HepG2 (cell line): ENCODE data around the gene ZFP1. TPM values are rescaled to one million over a fixed set of nuclear protein-coding genes. Genes with fewer than 3 reads are reported as not detected.

Experiments
- ATAC-seq: fragments of 200-7000 bp; cut with Tn5 transposase; 3 replicates; pipeline ENCODE4 v1.9.1; 2020; ENCODE audit warnings: mild to moderate bottlenecking, moderate library complexity
- BruUV-seq: library from RNA; stranded (reverse); fragments of 400-500 nt; replicated peaks from 2 replicates; lab custom pipeline; 2021; lab: Mats Ljungman, UMichigan
- CTCF ChIA-PET: fragments of 300-600 bp; formaldehyde crosslinking; extraction: SDS; loops from one replicate; lab custom pipeline; 2021; ENCODE audit warnings: low total read pairs, inconsistent platforms, low intra/inter-chr PET ratio; lab: Yijun Ruan, JAX
- POLR2A ChIA-PET: fragments of 350-600 bp; sonication (Branson Sonifier 250); formaldehyde crosslinking; loops from one replicate; lab custom pipeline; 2020; ENCODE audit warnings: antibody characterized with exemption, inconsistent platforms; lab: Yijun Ruan, JAX
- DNase-seq: peaks from one replicate; pipeline ENCODE4 v3.0.0-alpha.2; 2015; ENCODE audit warnings: low spot score
- FAIRE-seq: peaks from 3 replicates; lab custom pipeline; 2011; peaks lifted over from hg19 to GRCh38; lab: Jason Lieb, UNC
- H2AFZ ChIP-seq: one replicate; pipeline ENCODE4 v1.6.1; 2011; ENCODE audit warnings: low read length, inconsistent platforms
- H3K27ac ChIP-seq: fragments of 300-600 bp; 3 replicates; pipeline ENCODE4 v1.8.0; 2011; ENCODE audit warnings: mixed run types, mild to moderate bottlenecking, mixed read lengths, low read length, inconsistent platforms; ENCODE audit not compliant: insufficient read depth; ENCODE audit errors: extremely low read length
- H3K27me3 ChIP-seq, 2 experiments: fragments of 200-600 bp in 1 of 2; 2 replicates in 1 of 2; 3 replicates in 1 of 2; pipeline versions ENCODE4 v1.6.0 to v1.8.0; 2011; ENCODE audit warnings: low read length in 2 of 2, mild to moderate bottlenecking in 2 of 2, moderate library complexity in 2 of 2, inconsistent platforms in 1 of 2; ENCODE audit not compliant: insufficient read depth in 2 of 2, control insufficient read depth in 1 of 2
- H3K36me3 ChIP-seq, 2 experiments: fragments of 200-600 bp in 1 of 2; replicated peaks in 1 of 2; 2 replicates in 1 of 2; 3 replicates in 1 of 2; pipeline versions ENCODE4 v1.5.1 to v1.8.0; 2011; ENCODE audit warnings: low read length in 2 of 2, inconsistent platforms in 1 of 2; ENCODE audit not compliant: insufficient read depth in 2 of 2, control insufficient read depth in 1 of 2
- H3K4me1 ChIP-seq: 2 replicates; pipeline ENCODE4 v1.5.1; 2012; ENCODE audit warnings: low read length, inconsistent platforms; ENCODE audit not compliant: insufficient read depth
- H3K4me2 ChIP-seq: 2 replicates; pipeline ENCODE4 v1.6.0; 2011; ENCODE audit warnings: low read depth, low read length, inconsistent platforms
- H3K4me3 ChIP-seq, 3 experiments: fragments of 200-600 bp in 1 of 3; sonication (generic), shearing (Covaris generic) in 1 of 3; replicated peaks in 1 of 3; 2 replicates each; pipeline ENCODE4 v1.5.1; 2011 to 2016; ENCODE audit warnings: low read length in 3 of 3, inconsistent platforms in 2 of 3, low read depth in 2 of 3, mild to moderate bottlenecking in 2 of 3, control low read depth in 1 of 3, mixed read lengths in 1 of 3; ENCODE audit not compliant: insufficient read depth in 1 of 3
- H3K79me2 ChIP-seq: one replicate; pipeline ENCODE4 v1.6.1; 2011; ENCODE audit warnings: low read length, inconsistent platforms; ENCODE audit not compliant: insufficient read depth
- H3K9ac ChIP-seq: 2 replicates; pipeline ENCODE4 v1.6.0; 2011; ENCODE audit warnings: mild to moderate bottlenecking, low read depth, low read length, inconsistent platforms; ENCODE audit not compliant: insufficient read depth
- H3K9me3 ChIP-seq: 2 replicates; pipeline ENCODE4 v1.5.1; 2012; ENCODE audit warnings: mild to moderate bottlenecking, low read length
- H4K20me1 ChIP-seq: 2 replicates; pipeline ENCODE4 v1.6.0; 2011; ENCODE audit warnings: inconsistent platforms, mild to moderate bottlenecking, low read length, moderate library complexity; ENCODE audit not compliant: insufficient read depth
- AGO2 ChIP-seq: fragments of 200-400 bp; formaldehyde crosslinking; optimal IDR thresholded peaks from 2 replicates; pipeline ENCODE3; 2017; ENCODE audit warnings: mild to moderate bottlenecking, low read depth, low read length, moderate library complexity
- AKAP8 ChIP-seq: sonication (generic); formaldehyde crosslinking; IDR thresholded peaks from 2 replicates; pipeline ENCODE4 v1.5.1; 2020; ENCODE audit warnings: mild to moderate bottlenecking, missing genetic modification reagents
- ARID5B ChIP-seq: IDR thresholded peaks from 2 replicates; pipeline ENCODE4 v1.4.0; 2020; ENCODE audit warnings: mild to moderate bottlenecking, missing genetic modification reagents
- HDAC1 ChIP-seq: sonication (generic); formaldehyde crosslinking; IDR thresholded peaks from 2 replicates; pipeline ENCODE4 v1.5.1; 2020; ENCODE audit warnings: mild to moderate bottlenecking, missing genetic modification reagents
- HNRNPL ChIP-seq: fragments of 200-400 bp; formaldehyde crosslinking; IDR thresholded peaks from 2 replicates; pipeline ENCODE4 v1.6.1; 2017; ENCODE audit warnings: mild to moderate bottlenecking, low read depth, low read length
- MEIS1 ChIP-seq: sonication (generic); formaldehyde crosslinking; IDR thresholded peaks from 2 replicates; pipeline ENCODE4 v1.9.0; 2021; ENCODE audit warnings: mild to moderate bottlenecking, missing genetic modification reagents, moderate library complexity, borderline replicate concordance
- NONO ChIP-seq, 2 experiments: fragments of 450-650 bp in 1 of 2; sonication (generic) in 1 of 2; formaldehyde crosslinking in 1 of 2; IDR thresholded peaks in 1 of 2; conservative IDR thresholded peaks in 1 of 2; 2 replicates each; pipeline versions ENCODE4 v1.6.1 to v1.8.0; 2017 to 2022; ENCODE audit warnings: mild to moderate bottlenecking in 1 of 2, missing genetic modification reagents in 1 of 2, moderate library complexity in 1 of 2
- NRL ChIP-seq: sonication (generic); formaldehyde crosslinking; IDR thresholded peaks from 2 replicates; pipeline ENCODE4 v1.5.0; 2020; ENCODE audit warnings: missing genetic modification reagents, mild to moderate bottlenecking, moderate library complexity, borderline replicate concordance
- POLR2A ChIP-seq, 2 experiments: IDR thresholded peaks; 2 replicates each; pipeline ENCODE4 v1.6.1; 2011; ENCODE audit warnings: low read depth in 2 of 2, low read length in 2 of 2, mild to moderate bottlenecking in 1 of 2, moderate library complexity in 1 of 2; ENCODE audit not compliant: insufficient read depth in 1 of 2
- RBM22 ChIP-seq: fragments of 200-400 bp; formaldehyde crosslinking; optimal IDR thresholded peaks from 2 replicates; pipeline ENCODE3; 2017; ENCODE audit warnings: mild to moderate bottlenecking, low read length, moderate library complexity
- SP4 ChIP-seq: sonication (generic); formaldehyde crosslinking; IDR thresholded peaks from 2 replicates; pipeline ENCODE4 v1.8.1; 2023; ENCODE audit warnings: mild to moderate bottlenecking, missing genetic modification reagents
- SUZ12 ChIP-seq: fragments of 150-350 bp; IDR thresholded peaks from 2 replicates; pipeline ENCODE4 v1.6.1; 2014; ENCODE audit warnings: low read depth, low read length
- ZBTB7A ChIP-seq: sonication (generic); formaldehyde crosslinking; IDR thresholded peaks from 2 replicates; pipeline ENCODE4 v1.8.0; 2022; ENCODE audit warnings: mild to moderate bottlenecking, missing genetic modification reagents
- ZFP37 ChIP-seq: sonication (generic); formaldehyde crosslinking; IDR thresholded peaks from 2 replicates; pipeline ENCODE4 v1.4.0; 2020; ENCODE audit warnings: missing genetic modification reagents, borderline replicate concordance
- ZNF180 ChIP-seq: sonication (generic); formaldehyde crosslinking; IDR thresholded peaks from 2 replicates; pipeline ENCODE4 v1.4.0; 2020; ENCODE audit warnings: low read depth, missing genetic modification reagents, borderline replicate concordance
- ZNF292 ChIP-seq: sonication (generic); formaldehyde crosslinking; IDR thresholded peaks from 2 replicates; pipeline ENCODE4 v1.8.1; 2022; ENCODE audit warnings: mild to moderate bottlenecking, low read depth, missing genetic modification reagents, borderline replicate concordance
- ZNF326 ChIP-seq: sonication (generic); formaldehyde crosslinking; IDR thresholded peaks from 2 replicates; pipeline ENCODE4 v1.4.0; 2020; ENCODE audit warnings: missing genetic modification reagents, borderline replicate concordance
- ZNF709 ChIP-seq: sonication (generic); formaldehyde crosslinking; IDR thresholded peaks from 2 replicates; pipeline ENCODE4 v1.5.0; 2020; ENCODE audit warnings: mild to moderate bottlenecking, missing genetic modification reagents
- WGBS: methylation state at CpG from one replicate; pipeline ENCODE4 v1.1.6; 2017; ENCODE audit warnings: low lambda C conversion rate; 5-methylcytosine and 5-hydroxymethylcytosine counted together
- in situ Hi-C: cut with HindIII; loops from 2 replicates; pipeline ENCODE4 v1.10.0; 2017; ENCODE audit warnings: low pct_unique_long_range_greater_than_20kb; ENCODE audit not compliant: extremely low pct_ligation_motif_present
- intact Hi-C: fragments of 100-400 bp; cut with micrococcal nuclease; formaldehyde crosslinking; loops from one replicate; pipeline ENCODE4 v1.10.0; 2022; ENCODE audit not compliant: unreplicated experiment
- polyA plus RNA-seq, 8 experiments: library from polyadenylated mRNA; depleted of rRNA in 3 of 8; stranded (reverse) in 7 of 8; unstranded in 1 of 8; fragments of >200 nt; fragmentation: Illumina TruSeq in 4 of 8; extraction: Trizol in 4 of 8; gene quantifications; 2 replicates each; pipeline versions ENCODE4 v1.2.1 to v1.2.3, GENCODE V29; 2011 to 2016; ENCODE audit warnings: low read depth in 4 of 8, missing spikeins in 1 of 8, mixed read lengths in 1 of 8; ENCODE audit not compliant: insufficient read depth in 1 of 8
- total RNA-seq, 5 experiments: library from RNA; depleted of rRNA; stranded (reverse); fragments of >200 nt; fragmentation: Illumina TruSeq; extraction: Trizol; gene quantifications; 2 replicates each; pipeline ENCODE4 v1.2.3, GENCODE V29; 2016; ENCODE audit warnings: low read depth in 1 of 5
- TF ChIP-seq, protein P1 (sequence below): sonication (generic); formaldehyde crosslinking; IDR thresholded peaks from 2 replicates; pipeline ENCODE4 v1.4.0; 2020; ENCODE audit warnings: missing genetic modification reagents, low read depth, mild to moderate bottlenecking, borderline replicate concordance

The ZFP1 gene
- total and polyA plus RNA-seq, 2 of the 13 experiments (the other 11 are each of a cell fraction or from before 2014, with no cell fraction given), result 8.3 to 14.0 TPM

GRCh38 chr16:75111961-75112733, 36.2 kb upstream of the ZFP1 start:
- Histone ChIP-seq H3K4me1 (peaks cover 59% of the 10 kb centered on the region), H3K36me3 (peaks cover 10% of the 10 kb centered on the region in 2 experiments; a peak in 4 of 5 replicates), H3K9ac (0 out of 2 replicates have a peak overlapping the region, but pooled peaks have one; percentile 42), H3K9me3 (no peaks in the 10 kb centered on the region), H3K4me3 (no peak overlapping the region), H3K27ac (peak overlapping the region; percentile 12), H4K20me1 (no peaks in the 10 kb centered on the region), H3K27me3 (no peaks in the 10 kb centered on the region; a peak in 1 of 5 replicates), H3K79me2 (peaks cover 7% of the 10 kb centered on the region), H3K4me2 (no peak overlapping the region), H2AFZ (no peak overlapping the region)
- ATAC-seq (0 out of 3 replicates have a peak, but pooled peaks have one; percentile 2), FAIRE-seq (no peak), DNase-seq (no peak)
- intact Hi-C loops, result loop anchor here (1.0 to 2.0 kb wide), 3 partner anchors 41 to 175 kb away; no protein-coding TSS in a partner anchor
- WGBS, result 76% methylated on average over 25 of the region's 26 CpGs
- BruUV-seq, result no TSS peak
- in situ Hi-C loops, result no loop called here
- ChIA-PET CTCF (interaction anchor here (2.0 kb wide), 1 partner anchor 114 kb away, joined by 11 read pairs; the partner anchor contains the start of gene ZNRF1), POLR2A (interaction anchor here (1.3 to 3.9 kb wide), 6 partner anchors 7 to 127 kb away, joined by 3 to 30 read pairs (median 10); partner anchors contain the start of genes WDR59 and ZNRF1)
- TF ChIP-seq ZNF326 (CRISPR knock-in tag) (peak; percentile 77; the same call in 1 of the 2 replicates), ZFP37 (CRISPR knock-in tag) (peak; percentile 52; the same call in 1 of the 2 replicates), ZNF709 (CRISPR knock-in tag) (0 out of 2 replicates have a peak, but pooled peaks have one; percentile 45), HDAC1 (CRISPR knock-in tag) (no peak), HNRNPL (0 out of 2 replicates have a peak, but pooled peaks have one; percentile 69), SP4 (CRISPR knock-in tag) (no peak), NONO (IDR thresholded peaks at IDR 0.05) (no peak), NONO (CRISPR knock-in tag; conservative IDR thresholded peaks at IDR 0.05) (0 out of 2 replicates have a peak, but pooled peaks have one; percentile 55), AKAP8 (CRISPR knock-in tag) (peak; percentile 35; the same call in 1 of the 2 replicates), POLR2A (IDR thresholded peaks at IDR 0.05; ENCODE audit: insufficient read depth in 1 of 2, low read depth in 2 of 2, low read length in 2 of 2) (peak in 1 of 2 experiments; percentile 45; a peak in 1 of 4 replicates), ZBTB7A (peak; percentile 29; the same call in 1 of the 2 replicates), ZNF180 (CRISPR knock-in tag) (no peak), ZNF292 (no peak), MEIS1 (CRISPR knock-in tag) (no peak), ARID5B (CRISPR knock-in tag) (no peak), SUZ12 (no peak), AGO2 (peak; percentile 82), RBM22 (peak; percentile 3), NRL (CRISPR knock-in tag) (0 out of 2 replicates have a peak, but pooled peaks have one; percentile 22)
- TF ChIP-seq, protein P1, sequence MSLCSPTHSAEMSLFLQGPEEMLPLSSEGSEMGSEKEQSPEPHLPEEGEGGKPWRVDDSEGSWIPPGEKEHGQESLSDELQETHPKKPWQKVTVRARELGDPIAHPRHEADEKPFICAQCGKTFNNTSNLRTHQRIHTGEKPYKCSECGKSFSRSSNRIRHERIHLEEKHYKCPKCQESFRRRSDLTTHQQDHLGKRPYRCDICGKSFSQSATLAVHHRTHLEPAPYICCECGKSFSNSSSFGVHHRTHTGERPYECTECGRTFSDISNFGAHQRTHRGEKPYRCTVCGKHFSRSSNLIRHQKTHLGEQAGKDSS (CRISPR knock-in tag), result no peak
